Calu3 (cell line): Measurements from ENCODE around the gene FAM118B. TPM values are rescaled to one million over a fixed set of nuclear protein-coding genes. Genes with fewer than 3 reads are reported as not detected.

Source experiments
- BruUV-seq: library from RNA; stranded (reverse); fragments of 400-500 nt; replicated peaks from 2 replicates; lab custom pipeline; 2021; lab: Mats Ljungman, UMichigan
- CTCF ChIA-PET: fragments of 300-600 bp; sonication (Branson Sonifier 250); formaldehyde crosslinking; loops from one replicate; lab custom pipeline; 2022; ENCODE audit warnings: antibody characterized with exemption; lab: Charles Lee
- DNase-seq: peaks from one replicate; pipeline ENCODE4 v3.0.0; 2022
- H3K27ac Mint-ChIP-seq: one replicate; pipeline ENCODE4 v1.8.0; 2022; ENCODE audit warnings: mixed read lengths; ENCODE audit not compliant: unreplicated experiment
- H3K27me3 Mint-ChIP-seq: one replicate; pipeline ENCODE4 v1.8.0; 2022; ENCODE audit warnings: mixed read lengths; ENCODE audit not compliant: unreplicated experiment
- H3K36me3 Mint-ChIP-seq: one replicate; pipeline ENCODE4 v1.8.0; 2022; ENCODE audit warnings: mild to moderate bottlenecking, moderate library complexity, mixed read lengths; ENCODE audit not compliant: insufficient read depth, unreplicated experiment
- H3K4me1 Mint-ChIP-seq: one replicate; pipeline ENCODE4 v1.8.0; 2022; ENCODE audit warnings: mild to moderate bottlenecking, low read depth, mixed read lengths; ENCODE audit not compliant: unreplicated experiment
- H3K4me3 Mint-ChIP-seq: one replicate; pipeline ENCODE4 v1.8.0; 2022; ENCODE audit warnings: mild to moderate bottlenecking, low read depth, moderate library complexity, mixed read lengths; ENCODE audit not compliant: unreplicated experiment
- H3K9me3 Mint-ChIP-seq: one replicate; pipeline ENCODE4 v1.8.0; 2022; ENCODE audit warnings: low read depth, mixed read lengths; ENCODE audit not compliant: unreplicated experiment
- CTCF ChIP-seq: fragments of 200-600 bp; IDR thresholded peaks from one replicate; pipeline ENCODE4 v1.8.0; 2022; ENCODE audit warnings: antibody characterized with exemption; ENCODE audit not compliant: unreplicated experiment
- intact Hi-C: fragments of 100-400 bp; cut with micrococcal nuclease; formaldehyde crosslinking; loops from one replicate; pipeline ENCODE4 v1.10.0; 2022; ENCODE audit not compliant: unreplicated experiment
- total RNA-seq: library from RNA; stranded (reverse); gene quantifications from 2 replicates; pipeline ENCODE4 v1.2.3, GENCODE V29; 2022

FAM118B gene
- total RNA-seq, 1 experiment from 2014 or later, result 15.7 TPM

GRCh38 chr11:126303623-126304456, 92.3 kb downstream of the FAM118B start, which contains the start of gene DCPS:
TSS of gene DCPS (plus strand) at chr11:126304060. CDS start at chr11:126304081, 21 bp downstream.
- peak; percentile 90 for DNase-seq
- H3K9me3 Mint-ChIP-seq, result no peaks in the 10 kb centered on the region
- peaks cover 8% of the 10 kb centered on the region for H3K4me1 Mint-ChIP-seq
- intact Hi-C loops, result loop anchor here (10.0 kb wide), 1 partner anchor 301 kb away; no protein-coding TSS in a partner anchor
- BruUV-seq, result TSS peak; percentile 79
- no peak for TF ChIP-seq CTCF
- H3K4me3 Mint-ChIP-seq, result peak within 1 kb of the TSS; percentile 86
- peaks cover 15% of the 10 kb centered on the region for H3K36me3 Mint-ChIP-seq
- H3K27me3 Mint-ChIP-seq, result no peaks in the 10 kb centered on the region
- CTCF ChIA-PET, result interaction anchor here (0.6 to 1.4 kb wide), 2 partner anchors 11 to 114 kb away, joined by 3 to 4 read pairs; no protein-coding TSS in a partner anchor
- peak within 1 kb of the TSS; percentile 50 for H3K27ac Mint-ChIP-seq

- no peak for DNase-seq
- Mint-ChIP-seq H3K27ac (peak overlapping the region; percentile 50), H3K9me3 (no peaks in the 10 kb centered on the region), H3K27me3 (no peaks in the 10 kb centered on the region), H3K36me3 (peaks cover 15% of the 10 kb centered on the region), H3K4me1 (peaks cover 8% of the 10 kb centered on the region), H3K4me3 (peak overlapping the region; percentile 86)
- intact Hi-C loops, result loop anchor here (10.0 kb wide), 1 partner anchor 300 kb away; no protein-coding TSS in a partner anchor
- no peak for TF ChIP-seq CTCF
- CTCF ChIA-PET, result interaction anchor here (0.6 to 1.4 kb wide), 2 partner anchors 11 to 113 kb away, joined by 3 to 4 read pairs; no protein-coding TSS in a partner anchor
- BruUV-seq, result TSS peak; percentile 56
Observed at GRCh38 chr11:126304457-126305075, 93.0 kb downstream of the FAM118B start.

- no peak for TF ChIP-seq CTCF
- BruUV-seq, result no TSS peak
- intact Hi-C loops, result loop anchor here (10.0 kb wide), 1 partner anchor 299 kb away; no protein-coding TSS in a partner anchor
- Mint-ChIP-seq H3K4me1 (peaks cover 8% of the 10 kb centered on the region), H3K9me3 (no peaks in the 10 kb centered on the region), H3K4me3 (no peak overlapping the region), H3K36me3 (peaks cover 19% of the 10 kb centered on the region), H3K27me3 (no peaks in the 10 kb centered on the region), H3K27ac (no peak overlapping the region)
- no peak for DNase-seq
- CTCF ChIA-PET, result no interaction called here
Observed at GRCh38 chr11:126305699-126306098, 94.1 kb downstream of the FAM118B start.

- CTCF ChIA-PET, result interaction anchor here (1.3 kb wide), 1 partner anchor 173 kb away, joined by 11 read pairs; no protein-coding TSS in a partner anchor
- H3K27ac Mint-ChIP-seq, result no peak overlapping the region
- H3K36me3 Mint-ChIP-seq, result peaks cover 19% of the 10 kb centered on the region
- peak; percentile 15 for DNase-seq
- BruUV-seq, result no TSS peak
- intact Hi-C loops, result loop anchor here (10.0 kb wide), 1 partner anchor 297 kb away; no protein-coding TSS in a partner anchor
- peak; percentile 17 for TF ChIP-seq CTCF
- no peaks in the 10 kb centered on the region for H3K9me3 Mint-ChIP-seq
- no peaks in the 10 kb centered on the region for H3K27me3 Mint-ChIP-seq
- no peak overlapping the region for H3K4me3 Mint-ChIP-seq
- H3K4me1 Mint-ChIP-seq, result peaks cover 10% of the 10 kb centered on the region
Observed at GRCh38 chr11:126307706-126308105, 96.1 kb downstream of the FAM118B start.
